HPDE6-E6E7 (cell line): Measurements from ENCODE around the gene TGFB2.

Source experiments
- DNase-seq: peaks from one replicate; pipeline ENCODE4 v3.0.0; 2011; ENCODE audit warnings: missing footprints; ENCODE audit errors: extremely low spot score

Gene TGFB2

DNA sequence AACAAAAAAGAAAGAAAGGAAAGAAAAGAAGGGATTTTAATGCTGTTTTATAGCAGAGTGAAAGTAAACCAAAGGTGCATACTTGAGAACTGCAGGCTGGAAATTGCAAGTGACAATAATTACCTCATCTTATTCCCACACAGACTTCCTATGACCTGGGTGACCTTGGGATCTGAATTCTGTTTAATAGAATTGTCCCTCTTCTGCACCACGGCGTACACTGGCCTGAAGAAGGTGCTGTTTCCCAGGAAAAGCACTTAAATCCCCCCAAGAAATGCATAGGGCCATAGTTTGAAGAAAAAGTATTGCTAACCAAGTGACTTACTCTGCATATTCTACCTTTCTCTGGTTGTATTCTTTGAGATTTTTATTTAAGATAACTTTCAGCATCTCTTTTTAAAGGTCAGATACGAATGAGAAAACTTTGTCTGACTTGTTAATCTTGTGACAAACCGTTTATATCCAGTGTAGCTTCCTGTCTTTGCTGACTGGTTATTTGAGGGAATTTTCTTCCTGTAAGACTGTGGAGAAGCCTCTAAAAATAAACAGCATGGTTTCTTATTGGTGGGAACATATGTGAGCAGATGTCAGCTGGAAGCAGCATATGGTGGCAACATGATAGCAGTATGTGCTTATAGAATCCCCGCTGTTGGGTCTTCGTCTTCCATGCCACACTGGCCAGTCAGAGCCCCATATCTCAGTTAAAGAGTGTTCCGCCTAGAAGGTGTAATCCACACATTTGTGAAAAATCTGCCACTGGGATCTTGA lies 16.3 kb downstream of the TGFB2 start:
- no peak for DNase-seq

DNA sequence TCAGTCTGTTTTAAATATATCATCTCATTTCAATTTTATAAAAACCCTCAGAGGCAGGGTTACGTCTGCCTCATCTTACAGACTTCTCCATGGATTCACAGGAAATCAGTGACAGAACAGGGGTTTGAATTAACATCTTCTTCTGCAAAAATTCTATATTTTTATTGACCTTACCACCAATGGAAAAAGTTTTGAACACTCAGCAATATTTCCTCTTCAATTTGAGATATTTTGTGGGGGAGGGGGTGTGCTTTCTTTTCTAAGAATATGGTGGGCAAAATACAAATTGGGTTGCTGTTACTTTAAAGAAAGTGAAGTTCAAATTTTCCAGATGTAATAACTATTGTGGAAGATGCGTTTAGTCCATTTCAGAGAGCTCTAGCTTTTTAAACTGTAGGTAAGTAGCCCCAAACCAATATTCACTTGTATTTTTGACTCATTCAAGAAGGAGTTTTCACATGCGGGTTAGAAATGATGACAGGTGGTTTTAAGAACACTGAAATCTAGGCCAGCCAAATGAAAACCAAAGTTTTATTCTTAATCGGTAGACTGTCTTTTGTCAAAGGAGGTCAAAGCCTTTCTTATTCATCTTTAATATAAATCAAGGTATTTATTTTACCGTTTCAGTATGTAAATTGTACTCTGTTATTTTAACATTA lies 17.4 kb downstream of the TGFB2 start:
- no peak for DNase-seq

DNA sequence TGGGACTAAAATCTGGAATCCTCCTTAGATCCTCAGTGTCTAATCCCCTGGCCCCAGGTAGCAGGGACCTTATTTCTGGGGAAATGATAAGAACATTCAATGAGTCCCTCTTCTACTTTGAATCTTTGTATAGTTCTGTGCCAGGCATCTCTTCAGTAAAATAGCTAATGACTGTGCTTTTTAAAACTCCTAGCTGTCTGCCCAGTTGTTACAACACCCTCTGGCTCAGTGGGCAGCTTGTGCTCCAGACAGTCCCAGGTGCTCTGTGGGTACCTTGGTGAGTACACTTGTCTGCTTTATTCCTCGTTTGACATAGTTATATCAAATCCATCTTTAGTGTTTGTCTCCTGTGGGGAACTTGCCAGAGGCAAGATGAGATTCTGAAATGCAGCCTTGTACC lies 18.0 kb downstream of the TGFB2 start:
- no peak for DNase-seq

DNA sequence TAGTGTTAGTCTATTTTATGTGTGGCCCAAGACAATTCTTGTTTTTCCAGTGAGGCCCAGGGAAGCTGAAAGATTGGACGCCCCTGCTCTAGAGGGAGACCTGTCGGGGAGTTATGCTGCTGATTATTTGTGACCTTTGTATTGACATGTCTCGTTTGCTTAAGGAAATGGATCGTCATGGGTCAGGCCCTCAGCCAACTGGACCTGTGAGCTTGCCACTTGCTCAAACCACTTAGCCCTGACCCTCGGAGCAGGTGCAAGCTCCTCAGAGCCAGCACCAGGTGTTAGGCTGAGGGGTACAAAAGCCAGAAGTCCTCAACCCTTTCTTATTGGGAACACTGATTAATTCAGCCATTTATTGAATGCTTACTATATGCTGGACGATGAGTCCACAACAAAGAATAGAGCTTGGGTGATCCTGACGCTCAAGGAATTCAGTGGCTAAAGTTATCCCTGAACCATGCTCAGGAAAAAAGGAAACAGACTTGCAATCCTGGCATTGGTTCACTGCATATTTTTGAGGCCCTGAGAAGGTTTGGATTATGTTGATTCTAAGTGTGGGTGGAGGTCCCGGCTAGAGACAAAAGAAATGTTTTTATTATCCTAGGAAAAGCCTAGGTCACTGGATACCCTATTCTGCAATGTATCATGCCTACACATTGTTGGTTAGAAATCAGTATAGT lies 19.0 kb downstream of the TGFB2 start:
- no peak for DNase-seq

DNA sequence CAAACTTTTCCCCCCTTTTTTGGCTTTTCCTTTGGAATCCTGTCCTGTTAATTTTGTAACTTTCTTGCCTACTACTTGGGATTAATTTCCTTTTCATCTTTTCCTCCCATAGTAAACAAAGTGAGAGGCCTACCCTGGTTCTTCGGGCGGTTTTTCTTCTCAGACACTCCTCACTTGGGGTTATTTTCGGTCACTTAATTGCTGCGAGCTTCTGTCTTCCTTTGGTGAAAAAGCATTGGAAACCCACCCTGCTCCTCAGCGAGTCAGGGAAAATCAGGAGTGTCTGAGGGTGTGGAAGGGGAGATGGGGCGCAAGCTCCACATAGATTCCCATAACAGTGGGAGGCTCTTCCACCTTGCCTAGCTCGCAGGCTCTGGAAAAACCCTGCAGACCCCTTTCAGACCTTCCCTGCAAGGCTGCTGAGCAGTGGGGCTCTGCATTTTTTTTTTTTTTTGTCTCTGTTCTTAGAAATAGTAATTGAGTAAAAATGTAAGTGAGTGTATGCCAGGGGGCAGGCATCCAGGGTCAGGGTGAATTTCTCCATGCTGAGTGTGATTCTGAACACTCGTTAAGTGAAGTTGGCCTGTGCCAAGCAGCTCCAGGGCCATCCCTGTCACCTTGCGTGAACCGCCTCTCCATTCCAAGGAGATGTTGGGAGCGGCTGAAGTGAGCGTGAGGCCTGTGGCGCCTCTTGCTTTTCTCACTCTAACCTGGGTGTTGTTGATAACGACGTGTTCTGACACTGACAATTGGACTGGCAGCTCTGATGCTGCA lies 20.3 kb downstream of the TGFB2 start:
- no peak for DNase-seq

DNA sequence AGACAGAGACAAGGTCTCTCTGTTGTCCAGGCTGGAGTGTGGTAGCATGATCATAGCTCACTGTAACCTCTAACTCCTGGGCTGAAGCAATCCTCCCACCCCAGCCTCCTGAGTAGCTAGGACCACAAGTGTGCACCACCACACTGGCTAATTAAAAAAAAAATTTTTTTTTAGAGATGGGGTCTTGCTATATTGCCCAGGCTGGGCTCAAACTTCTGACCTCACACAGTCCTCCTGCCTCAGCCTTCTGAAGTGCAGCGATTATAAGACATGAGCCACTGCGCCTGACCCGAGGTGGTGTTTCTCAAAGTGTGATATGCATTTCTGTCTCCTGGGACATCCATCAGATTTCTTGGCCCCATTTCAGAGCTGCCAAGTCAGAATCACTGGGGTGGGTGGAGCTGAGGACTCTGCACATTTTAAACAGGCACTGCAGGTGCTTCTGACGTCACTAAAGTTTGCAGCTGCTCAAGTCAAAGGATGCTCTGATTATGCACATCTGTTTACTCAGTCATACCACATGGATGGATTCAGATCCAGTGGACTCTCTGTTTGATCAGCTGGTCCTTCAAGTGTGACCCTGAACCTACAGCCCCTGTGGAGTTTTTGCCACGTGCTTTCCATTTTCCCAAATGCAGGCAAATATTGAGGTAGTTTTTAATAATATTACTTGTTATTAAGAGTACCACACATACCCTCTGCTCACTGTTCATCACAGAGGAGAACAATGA lies 21.4 kb downstream of the TGFB2 start:
- DNase-seq, result no peak

DNA sequence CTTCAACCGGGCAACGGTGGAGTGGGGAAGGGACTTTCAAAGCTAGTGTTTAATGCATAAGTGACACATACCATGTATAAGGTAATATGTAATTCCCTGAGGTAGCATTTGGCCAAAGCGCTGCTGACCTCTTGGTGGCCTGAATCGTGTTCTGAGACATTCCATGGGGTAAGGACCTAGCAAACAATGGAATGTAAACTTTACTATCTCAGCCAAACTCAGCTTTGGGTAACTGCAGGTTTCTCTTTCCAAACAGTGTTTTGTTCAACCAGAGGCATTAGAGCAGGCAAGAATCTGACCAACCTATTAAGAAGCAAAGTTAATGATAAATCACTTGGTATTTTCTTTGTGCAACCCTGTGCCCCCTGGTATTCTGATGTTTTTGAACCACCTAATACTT lies 22.0 kb downstream of the TGFB2 start:
- no peak for DNase-seq

DNA sequence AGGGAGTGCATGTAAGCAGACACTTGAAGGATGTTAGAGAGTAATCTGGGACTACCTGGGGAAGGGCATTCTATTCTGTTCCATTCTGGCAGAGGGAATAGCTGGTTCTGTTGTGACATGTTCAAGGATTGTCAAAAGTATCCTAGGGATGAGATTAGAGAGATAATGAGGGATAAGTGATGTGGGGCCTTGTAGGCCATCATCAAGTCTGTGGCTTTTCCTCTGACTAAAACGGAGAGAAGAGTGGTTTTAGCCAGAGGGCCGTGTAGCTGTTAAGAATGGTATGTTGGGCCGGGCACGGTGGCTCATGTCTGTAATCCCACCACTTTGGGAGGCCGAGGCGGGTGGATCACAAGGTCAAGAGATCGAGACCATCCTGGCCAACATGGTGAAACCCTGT lies 23.6 kb downstream of the TGFB2 start:
- DNase-seq, result no peak

DNA sequence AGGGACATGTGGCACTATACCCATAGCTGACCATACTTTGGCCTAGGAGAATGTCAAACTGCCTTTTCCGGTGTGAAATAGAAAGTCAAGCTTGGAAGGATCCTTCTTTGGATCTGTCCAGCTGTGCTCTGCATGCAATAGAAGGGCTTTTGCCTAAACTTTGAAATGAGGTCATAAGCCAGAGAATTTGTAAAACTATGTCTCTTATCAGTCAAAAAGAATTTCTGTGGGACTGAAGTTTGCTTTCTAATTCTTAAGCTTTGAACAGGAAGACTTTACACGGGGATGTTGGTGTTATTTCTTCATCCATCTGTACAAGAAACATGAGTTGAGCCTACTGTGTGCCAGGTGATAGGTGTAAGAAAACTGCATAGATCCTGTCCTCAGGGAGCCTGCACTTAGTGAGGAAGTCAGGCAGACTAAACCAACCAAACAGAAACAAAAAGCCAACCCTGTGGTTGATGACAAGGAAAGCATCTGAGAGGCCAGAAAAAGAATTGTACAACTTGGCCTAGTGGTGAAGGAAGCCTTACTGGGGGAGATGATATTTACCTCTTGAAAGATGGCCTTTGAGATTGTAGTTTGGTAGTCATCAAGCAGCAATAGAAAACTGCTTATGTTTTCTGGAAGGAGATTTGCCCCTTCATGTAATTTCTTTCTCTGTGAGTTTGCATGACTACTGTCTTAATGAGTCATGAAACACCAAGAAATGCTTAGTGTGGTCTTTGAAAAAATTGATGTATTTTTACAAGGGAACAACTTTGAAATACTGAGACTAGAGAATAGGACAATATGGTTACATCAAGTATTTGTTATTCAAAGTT lies 24.8 kb downstream of the TGFB2 start:
- no peak for DNase-seq

DNA sequence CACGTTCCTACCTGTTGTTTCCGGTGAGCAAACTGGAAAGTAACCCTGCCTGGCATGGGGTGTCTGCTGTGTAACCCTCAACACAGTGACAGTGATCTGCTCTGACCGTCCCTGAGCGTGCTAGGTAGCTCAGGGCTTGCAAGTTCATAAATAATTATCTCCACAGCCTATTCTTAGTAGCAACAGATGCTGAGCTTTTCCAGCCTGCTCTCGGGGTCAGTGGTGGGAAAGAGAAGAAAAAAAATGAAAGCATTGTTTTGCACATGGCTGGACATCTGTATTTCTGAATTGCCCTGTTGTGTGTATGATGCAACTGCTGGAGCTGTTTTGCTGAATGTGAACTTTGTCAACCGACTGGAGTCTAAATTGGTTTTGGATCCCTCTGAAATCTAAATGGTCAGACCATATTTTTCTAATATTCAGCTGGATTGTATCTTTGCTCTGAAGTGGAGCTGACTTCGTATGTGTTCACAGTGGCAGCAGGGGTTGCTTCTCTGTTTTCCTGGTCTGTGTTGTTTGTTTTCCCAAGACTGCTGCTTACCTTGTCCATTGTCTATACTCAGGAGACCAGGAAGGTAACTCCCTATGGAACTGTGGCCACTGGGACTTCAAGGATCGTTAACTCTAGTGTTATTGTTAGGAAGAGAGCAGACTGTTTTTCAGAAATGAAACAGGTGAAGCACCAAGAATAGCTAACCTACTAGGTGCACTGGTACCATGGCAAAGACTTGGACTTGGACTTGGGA lies 27.0 kb downstream of the TGFB2 start:
- DNase-seq, result no peak

DNA sequence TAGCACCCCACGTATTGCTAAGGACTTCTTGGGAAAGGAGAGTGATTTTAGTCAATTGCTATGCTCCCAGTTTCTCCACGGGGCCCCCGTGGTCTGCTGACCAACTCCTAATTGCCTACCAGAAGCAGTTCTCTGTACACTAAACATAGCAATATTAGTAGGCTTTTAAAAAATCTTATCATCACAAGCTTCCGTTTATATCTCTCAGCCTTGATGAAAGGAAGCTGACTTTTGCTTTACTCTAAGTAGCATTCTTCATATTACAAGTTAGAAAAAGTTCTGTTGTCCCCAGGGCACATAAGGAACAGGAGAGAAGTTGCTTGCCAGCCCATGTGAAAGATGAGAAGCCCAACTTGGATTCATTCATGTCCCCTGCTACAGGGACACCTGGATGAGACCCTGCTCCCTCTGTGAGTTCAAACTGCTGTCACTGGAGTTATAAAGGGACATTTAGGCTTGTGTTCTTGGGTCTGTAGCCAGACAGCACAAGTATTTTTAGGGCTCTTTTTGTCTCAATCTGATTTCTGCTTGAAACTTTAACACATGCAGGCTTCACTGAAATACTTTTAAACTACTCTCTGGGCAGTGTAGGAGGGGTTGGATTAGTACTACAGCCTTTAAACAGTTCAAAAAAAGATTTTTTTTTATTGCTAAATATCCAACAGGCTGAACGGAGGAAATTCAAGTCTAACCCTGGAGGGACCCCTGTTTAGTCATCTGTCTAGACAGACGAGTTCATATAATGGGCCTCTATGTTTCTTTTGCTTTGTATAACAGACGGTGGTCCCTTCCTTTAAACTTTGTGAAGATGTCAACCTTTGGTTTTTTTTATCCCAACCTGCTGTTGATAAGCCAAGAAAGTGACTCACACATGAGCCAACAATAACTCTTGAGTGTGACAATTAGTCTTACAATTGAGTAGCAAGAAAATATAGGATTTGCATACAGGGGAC lies 29.5 kb downstream of the TGFB2 start:
- no peak for DNase-seq

DNA sequence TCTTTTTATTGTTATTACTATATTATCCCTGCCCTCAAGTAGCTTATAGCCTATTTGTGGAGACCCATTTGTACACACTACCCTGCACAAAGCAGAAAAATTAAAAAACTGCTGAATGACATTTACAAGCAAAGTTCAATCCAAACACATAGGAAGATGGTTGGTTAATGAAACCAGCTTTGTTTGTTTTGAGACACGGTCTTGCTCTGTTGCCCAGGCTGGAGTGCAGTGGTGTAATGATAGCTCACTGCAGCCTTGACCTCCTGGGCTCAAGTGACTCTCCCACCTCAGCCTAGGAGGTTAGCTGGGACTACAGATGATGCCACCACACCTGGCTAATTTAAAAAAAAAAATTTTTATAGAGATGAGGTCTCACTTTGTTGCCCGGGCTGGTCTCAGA lies 31.6 kb downstream of the TGFB2 start:
- no peak for DNase-seq

DNA sequence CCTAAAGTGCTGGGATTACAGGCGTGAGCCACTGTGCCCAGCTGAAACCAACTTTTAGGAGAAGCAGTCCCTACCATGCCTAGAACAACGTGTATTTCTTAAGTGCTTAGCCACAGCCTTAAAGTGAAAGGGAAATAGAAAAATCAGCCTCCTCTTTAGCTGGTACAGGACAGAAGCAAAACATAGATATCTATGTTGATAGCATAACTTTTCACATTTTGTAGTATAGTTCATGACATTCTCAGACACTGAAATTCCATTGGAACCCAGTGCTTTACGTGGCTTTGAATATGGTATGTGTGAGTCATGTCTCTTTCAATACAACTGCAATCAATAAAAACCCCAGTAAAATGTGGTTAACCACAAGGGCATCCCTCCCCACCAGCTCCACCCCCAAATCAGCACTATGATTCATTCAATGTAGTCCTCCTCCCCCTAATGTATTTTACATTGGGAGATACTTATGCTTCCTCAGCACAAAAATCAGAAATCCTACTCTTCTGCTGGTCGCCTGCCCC lies 32.1 kb downstream of the TGFB2 start:
- DNase-seq, result peak; percentile 80

DNA sequence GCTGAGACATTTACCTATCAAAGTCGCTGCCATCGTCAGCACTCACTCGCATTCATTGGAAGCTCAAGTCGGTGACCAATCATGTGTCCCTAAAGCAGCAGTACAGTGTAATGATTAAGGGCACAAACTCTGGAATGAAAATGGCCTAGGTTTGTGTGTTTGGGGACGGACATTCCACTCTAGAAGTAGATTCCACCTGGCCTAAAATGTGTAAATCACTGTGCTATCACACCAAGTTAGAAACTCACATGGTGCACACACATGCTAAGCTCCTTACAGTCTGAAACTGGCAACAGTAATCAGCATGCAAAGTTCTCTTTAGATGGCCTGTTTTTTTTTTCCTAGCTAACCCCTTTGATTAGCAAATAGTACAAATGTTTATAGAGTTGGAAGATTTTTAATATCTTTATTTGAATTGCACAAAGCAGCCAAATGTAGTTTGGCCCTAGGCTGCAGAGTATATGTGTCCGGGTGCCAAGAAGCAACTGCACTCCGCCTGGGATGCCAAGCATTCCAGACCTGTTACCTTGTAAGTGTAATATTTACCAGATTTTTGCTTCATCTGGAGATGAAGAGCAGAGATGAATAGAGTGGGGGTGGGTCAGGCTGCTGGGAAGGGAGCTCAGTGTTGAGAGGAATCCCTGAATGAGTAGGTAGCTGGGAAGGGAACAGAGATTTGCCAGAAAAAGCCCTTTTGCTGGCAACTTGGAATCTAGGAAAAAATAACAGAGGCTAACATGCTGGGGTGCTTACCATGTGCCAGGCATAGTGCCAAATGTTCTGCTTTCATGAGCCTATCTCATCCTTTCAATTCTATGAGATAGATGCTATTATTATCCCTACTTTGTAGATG lies 35.2 kb downstream of the TGFB2 start:
- DNase-seq, result no peak

DNA sequence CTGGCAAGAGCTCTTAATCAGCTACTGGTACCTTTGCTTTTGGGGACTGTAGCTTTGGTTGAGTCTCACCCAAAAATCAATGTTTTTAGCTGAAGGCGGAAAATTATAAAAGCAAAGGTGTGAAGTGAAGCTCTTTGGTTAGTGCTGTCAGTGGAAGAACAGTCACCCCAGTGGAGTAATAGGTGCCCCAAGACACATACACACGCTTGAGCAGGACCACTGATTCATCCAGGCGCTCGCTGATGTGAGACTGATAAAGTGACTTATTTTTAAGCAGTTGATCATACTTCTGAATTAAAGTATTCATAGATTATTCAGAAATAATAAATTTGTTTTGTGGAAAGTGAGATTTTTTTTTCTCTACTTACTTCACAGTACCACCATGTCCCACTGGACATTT lies 37.1 kb downstream of the TGFB2 start:
- no peak for DNase-seq

DNA sequence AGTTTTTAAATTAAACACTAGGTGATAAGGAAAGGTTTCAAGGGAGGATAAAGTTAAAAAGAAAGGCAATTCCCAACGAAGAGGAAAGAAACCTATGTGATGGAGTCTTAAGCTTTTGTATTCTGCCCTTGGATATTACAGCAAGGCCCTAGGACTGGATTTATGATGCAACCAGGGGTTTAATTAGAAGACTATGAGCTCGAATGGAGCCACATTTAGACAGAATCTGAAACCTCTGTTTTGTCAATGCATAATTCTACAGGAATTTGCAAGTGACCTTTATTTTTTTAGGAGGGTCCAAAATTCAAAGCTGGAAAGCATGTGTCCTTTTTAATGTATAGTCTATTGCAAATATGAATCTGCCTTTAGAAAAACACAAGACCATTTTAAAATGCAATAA lies 37.9 kb downstream of the TGFB2 start:
- no peak for DNase-seq

DNA sequence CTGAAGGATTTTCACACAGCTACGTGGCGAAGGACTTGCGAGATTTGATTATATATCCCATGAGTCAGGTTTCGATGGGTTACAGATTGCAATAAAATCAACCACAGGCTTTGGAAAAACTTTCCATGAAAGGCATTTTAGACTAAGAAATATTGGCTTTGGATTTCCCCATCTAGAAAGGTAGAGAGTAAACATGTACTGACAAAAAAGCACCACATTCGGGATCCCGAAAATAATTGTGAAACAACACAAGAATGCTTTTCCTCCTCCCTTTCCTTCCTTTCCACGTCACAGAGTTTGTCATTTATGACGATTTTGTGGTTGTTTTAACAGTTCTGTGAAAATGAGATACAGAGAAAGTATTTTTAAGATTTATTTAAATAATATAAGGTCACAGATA lies 38.5 kb downstream of the TGFB2 start:
- no peak for DNase-seq

DNA sequence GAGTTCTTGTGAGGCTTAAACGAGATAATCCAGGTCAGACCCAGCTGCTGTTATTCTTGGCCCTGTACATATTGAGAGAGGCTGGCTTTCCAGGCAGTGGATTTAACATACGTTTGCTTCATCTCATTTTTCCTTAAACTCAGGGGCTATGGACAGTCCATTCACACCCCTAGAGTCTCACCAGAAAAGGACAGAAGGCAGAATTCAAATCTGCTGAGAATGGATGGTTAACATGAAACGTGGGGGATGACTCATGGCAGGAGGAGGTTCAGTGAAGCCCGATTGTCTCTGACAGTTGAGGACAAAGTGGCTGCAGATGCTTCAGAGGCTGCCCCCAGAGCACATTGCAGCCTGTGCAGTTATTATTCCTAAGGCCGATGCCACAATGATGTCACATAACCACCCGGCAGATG lies 39.5 kb downstream of the TGFB2 start:
- DNase-seq, result no peak
